ENCODE data around the gene ZNF609. TPM values are rescaled to one million over a fixed set of nuclear protein-coding genes. Genes with fewer than 3 reads are reported as not detected.

The ZNF609 gene
- total RNA-seq, 1 experiment from 2014 or later, result 35.0 TPM

DNA sequence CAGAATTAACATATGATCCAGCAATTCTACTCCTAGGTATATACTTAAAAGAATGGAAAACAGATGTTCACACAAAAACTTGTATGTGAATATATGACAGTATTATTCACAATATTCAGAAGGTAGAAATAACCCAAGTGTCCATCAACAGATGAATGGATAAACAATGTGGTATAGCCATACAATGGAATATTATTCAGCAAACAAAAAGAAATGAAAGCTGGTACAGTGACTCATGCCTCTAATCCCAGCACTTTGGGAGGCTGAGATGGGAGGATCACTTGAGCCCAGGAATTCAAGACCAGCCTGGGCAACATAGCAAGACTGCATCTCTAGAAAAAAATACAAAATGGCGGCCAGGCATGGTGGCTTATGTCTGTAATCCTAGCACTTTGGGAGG is 185.6 kb downstream of the ZNF609 start:
- no TSS peak for BruUV-seq (replicated peaks)
- TF ChIP-seq, protein P1, sequence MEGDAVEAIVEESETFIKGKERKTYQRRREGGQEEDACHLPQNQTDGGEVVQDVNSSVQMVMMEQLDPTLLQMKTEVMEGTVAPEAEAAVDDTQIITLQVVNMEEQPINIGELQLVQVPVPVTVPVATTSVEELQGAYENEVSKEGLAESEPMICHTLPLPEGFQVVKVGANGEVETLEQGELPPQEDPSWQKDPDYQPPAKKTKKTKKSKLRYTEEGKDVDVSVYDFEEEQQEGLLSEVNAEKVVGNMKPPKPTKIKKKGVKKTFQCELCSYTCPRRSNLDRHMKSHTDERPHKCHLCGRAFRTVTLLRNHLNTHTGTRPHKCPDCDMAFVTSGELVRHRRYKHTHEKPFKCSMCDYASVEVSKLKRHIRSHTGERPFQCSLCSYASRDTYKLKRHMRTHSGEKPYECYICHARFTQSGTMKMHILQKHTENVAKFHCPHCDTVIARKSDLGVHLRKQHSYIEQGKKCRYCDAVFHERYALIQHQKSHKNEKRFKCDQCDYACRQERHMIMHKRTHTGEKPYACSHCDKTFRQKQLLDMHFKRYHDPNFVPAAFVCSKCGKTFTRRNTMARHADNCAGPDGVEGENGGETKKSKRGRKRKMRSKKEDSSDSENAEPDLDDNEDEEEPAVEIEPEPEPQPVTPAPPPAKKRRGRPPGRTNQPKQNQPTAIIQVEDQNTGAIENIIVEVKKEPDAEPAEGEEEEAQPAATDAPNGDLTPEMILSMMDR (conservative IDR thresholded peaks at IDR 0.05; ENCODE audit: low read depth, low read length), result no peak
- no peak for TF ChIP-seq EZH2 (IDR thresholded peaks at IDR 0.05; ENCODE audit: borderline replicate concordance, low read depth, low read length, poor library complexity, severe bottlenecking)
- H3K4me1 ChIP-seq (ENCODE audit: insufficient read depth, low read length, poor library complexity, severe bottlenecking), result peaks cover 3% of the 10 kb centered on the region
- POLR2A ChIA-PET (ENCODE audit: low non-redundant PET), result no interaction called here
- no peaks in the 10 kb centered on the region for H3K9me3 ChIP-seq (ENCODE audit: low read depth, low read length, poor library complexity, severe bottlenecking)
- H3K27me3 ChIP-seq (replicated peaks; ENCODE audit: insufficient read depth, low read depth, low read length, poor library complexity), result no peaks in the 10 kb centered on the region
- no peaks in the 10 kb centered on the region for H3K36me3 ChIP-seq (ENCODE audit: insufficient read depth, low read length, poor library complexity, severe bottlenecking)
- H3K27ac ChIP-seq (ENCODE audit: low read depth, low read length, poor library complexity, severe bottlenecking), result no peak overlapping the region
- DNase-seq (ENCODE audit: low spot score), result no peak
- no peak overlapping the region for H3K4me3 ChIP-seq (ENCODE audit: low read depth, low read length, poor library complexity, severe bottlenecking)
- intact Hi-C loops (cut with micrococcal nuclease; ENCODE audit: unreplicated experiment), result no loop called here
- CTCF ChIA-PET, result interaction anchor here (0.7 kb wide), 1 partner anchor 82 kb away, joined by 9 read pairs; no protein-coding TSS in a partner anchor

DNA sequence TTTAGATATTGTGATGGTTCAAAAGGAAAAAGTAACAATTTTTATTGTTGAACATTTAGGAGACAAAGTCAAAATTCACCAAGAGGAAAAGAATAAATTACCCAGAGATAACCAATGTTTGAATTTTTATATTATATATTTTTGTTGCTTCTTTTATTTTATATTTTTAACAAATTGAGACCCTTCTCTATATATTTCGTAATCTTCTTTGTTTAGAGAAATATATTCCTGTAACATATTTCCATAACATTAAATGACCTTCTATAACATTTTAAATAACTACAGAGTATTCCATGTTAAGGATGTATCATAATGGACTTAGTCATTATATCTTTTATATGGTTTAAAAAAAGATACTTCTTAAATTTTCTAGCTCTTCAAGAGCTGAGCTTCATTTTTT is 187.0 kb downstream of the ZNF609 start:
- TF ChIP-seq EZH2 (IDR thresholded peaks at IDR 0.05; ENCODE audit: borderline replicate concordance, low read depth, low read length, poor library complexity, severe bottlenecking), result no peak
- TF ChIP-seq, protein P1 (conservative IDR thresholded peaks at IDR 0.05; ENCODE audit: low read depth, low read length), result no peak
- no peak overlapping the region for H3K27ac ChIP-seq (ENCODE audit: low read depth, low read length, poor library complexity, severe bottlenecking)
- no peaks in the 10 kb centered on the region for H3K27me3 ChIP-seq (replicated peaks; ENCODE audit: insufficient read depth, low read depth, low read length, poor library complexity)
- no peaks in the 10 kb centered on the region for H3K36me3 ChIP-seq (ENCODE audit: insufficient read depth, low read length, poor library complexity, severe bottlenecking)
- no peak overlapping the region for H3K4me3 ChIP-seq (ENCODE audit: low read depth, low read length, poor library complexity, severe bottlenecking)
- POLR2A ChIA-PET (ENCODE audit: low non-redundant PET), result interaction anchor here (0.5 kb wide), 1 partner anchor 141 kb away, joined by 4 read pairs; no protein-coding TSS in a partner anchor
- no peaks in the 10 kb centered on the region for H3K9me3 ChIP-seq (ENCODE audit: low read depth, low read length, poor library complexity, severe bottlenecking)
- CTCF ChIA-PET, result no interaction called here
- DNase-seq (ENCODE audit: low spot score), result no peak
- no TSS peak for BruUV-seq (replicated peaks)
- intact Hi-C loops (cut with micrococcal nuclease; ENCODE audit: unreplicated experiment), result no loop called here
- H3K4me1 ChIP-seq (ENCODE audit: insufficient read depth, low read length, poor library complexity, severe bottlenecking), result peaks cover 3% of the 10 kb centered on the region

DNA sequence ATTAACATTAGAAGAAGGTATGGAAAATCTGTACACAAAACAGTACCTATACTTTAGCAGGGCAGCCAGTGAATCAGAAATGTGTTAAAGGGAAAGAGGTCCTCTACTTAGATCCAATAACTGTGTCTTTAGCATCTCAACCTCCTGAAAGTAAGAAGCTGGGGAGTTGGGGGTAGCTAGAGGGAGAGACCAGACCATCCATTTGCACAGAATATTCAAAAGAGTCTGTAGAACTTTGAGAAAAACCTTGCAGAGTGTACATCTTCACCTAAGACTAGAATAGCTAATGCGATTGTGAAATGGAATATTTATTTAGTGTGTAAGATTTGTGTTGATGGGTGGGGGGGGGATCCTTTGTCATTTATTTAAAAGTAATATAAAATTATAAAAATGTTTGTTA is 190.2 kb downstream of the ZNF609 start:
- no peaks in the 10 kb centered on the region for H3K36me3 ChIP-seq (ENCODE audit: insufficient read depth, low read length, poor library complexity, severe bottlenecking)
- intact Hi-C loops (cut with micrococcal nuclease; ENCODE audit: unreplicated experiment), result loop anchor here (10.0 kb wide), 1 partner anchor 226 kb away; no protein-coding TSS in a partner anchor
- H3K27ac ChIP-seq (ENCODE audit: low read depth, low read length, poor library complexity, severe bottlenecking), result no peak overlapping the region
- DNase-seq (ENCODE audit: low spot score), result no peak
- H3K4me3 ChIP-seq (ENCODE audit: low read depth, low read length, poor library complexity, severe bottlenecking), result no peak overlapping the region
- no peaks in the 10 kb centered on the region for H3K27me3 ChIP-seq (replicated peaks; ENCODE audit: insufficient read depth, low read depth, low read length, poor library complexity)
- TF ChIP-seq, protein P1 (conservative IDR thresholded peaks at IDR 0.05; ENCODE audit: low read depth, low read length), result no peak
- no peak for TF ChIP-seq EZH2 (IDR thresholded peaks at IDR 0.05; ENCODE audit: borderline replicate concordance, low read depth, low read length, poor library complexity, severe bottlenecking)
- H3K4me1 ChIP-seq (ENCODE audit: insufficient read depth, low read length, poor library complexity, severe bottlenecking), result no peaks in the 10 kb centered on the region
- no peaks in the 10 kb centered on the region for H3K9me3 ChIP-seq (ENCODE audit: low read depth, low read length, poor library complexity, severe bottlenecking)
- POLR2A ChIA-PET (ENCODE audit: low non-redundant PET), result no interaction called here
- CTCF ChIA-PET, result interaction anchor here (0.6 kb wide), 1 partner anchor 288 kb away, joined by 4 read pairs; no protein-coding TSS in a partner anchor
- no TSS peak for BruUV-seq (replicated peaks)

Data from A673 (cell line).